GM23338 (cell line): Measurements from ENCODE around the gene TNFAIP3. TPM values are rescaled to one million over a fixed set of nuclear protein-coding genes. Genes with fewer than 3 reads are reported as not detected.

Experiments used
- ATAC-seq: fragments of 200-7000 bp; cut with Tn5 transposase; 3 replicates; pipeline ENCODE4 v1.9.1; 2020
- DNase-seq: peaks from one replicate; pipeline ENCODE4 v3.0.0-alpha.2; 2015; ENCODE audit warnings: low spot score
- H2AFZ ChIP-seq: fragments of 200-600 bp; sonication (generic); 2 replicates; pipeline ENCODE4 v1.8.0; 2016; ENCODE audit warnings: antibody characterized with exemption, mild to moderate bottlenecking, moderate library complexity
- H3F3A ChIP-seq: fragments of 200-600 bp; sonication (generic); replicated peaks from 2 replicates; pipeline ENCODE4 v1.8.0; 2017; ENCODE audit warnings: antibody characterized with exemption, mixed run types, low read depth
- H3K27ac ChIP-seq: fragments of 200-600 bp; sonication (generic); 2 replicates; pipeline ENCODE4 v1.6.1; 2016; ENCODE audit warnings: low read depth
- H3K27me3 ChIP-seq: fragments of 200-600 bp; sonication (generic); 2 replicates; pipeline ENCODE4 v1.8.0; 2016; ENCODE audit warnings: mild to moderate bottlenecking, mixed run types, moderate library complexity; ENCODE audit not compliant: insufficient read depth
- H3K36me3 ChIP-seq: fragments of 200-600 bp; sonication (generic); 2 replicates; pipeline ENCODE4 v1.8.0; 2016; ENCODE audit warnings: mild to moderate bottlenecking; ENCODE audit not compliant: insufficient read depth
- H3K4me1 ChIP-seq: fragments of 200-600 bp; sonication (generic); 2 replicates; pipeline ENCODE4 v1.8.0; 2016; ENCODE audit warnings: mild to moderate bottlenecking, moderate library complexity; ENCODE audit not compliant: insufficient read depth
- H3K4me2 ChIP-seq: fragments of 200-600 bp; sonication (generic); 2 replicates; pipeline ENCODE4 v1.7.1; 2017; ENCODE audit warnings: mixed run types
- H3K4me3 ChIP-seq: fragments of 200-600 bp; sonication (generic); 2 replicates; pipeline ENCODE4 v1.6.1; 2016; ENCODE audit warnings: mixed run types
- H3K79me2 ChIP-seq: fragments of 200-600 bp; sonication (generic); replicated peaks from 2 replicates; pipeline ENCODE4 v1.8.0; 2017; ENCODE audit warnings: mild to moderate bottlenecking; ENCODE audit not compliant: insufficient read depth
- H3K9me2 ChIP-seq: fragments of 200-600 bp; sonication (generic); 2 replicates; pipeline ENCODE4 v1.8.0; 2017; ENCODE audit not compliant: insufficient read depth
- H4K20me1 ChIP-seq: fragments of 200-600 bp; sonication (generic); replicated peaks from 2 replicates; pipeline ENCODE4 v1.8.0; 2017; ENCODE audit warnings: mild to moderate bottlenecking; ENCODE audit not compliant: insufficient read depth
- H3K27ac Mint-ChIP-seq: 2 replicates; pipeline ENCODE4 v1.8.0; 2020; ENCODE audit warnings: inconsistent platforms, mild to moderate bottlenecking, moderate library complexity, mixed read lengths
- H3K27me3 Mint-ChIP-seq: 3 replicates; pipeline ENCODE4 v1.8.0; 2022; ENCODE audit warnings: low read depth, mild to moderate bottlenecking, moderate library complexity, mixed read lengths, inconsistent platforms; ENCODE audit not compliant: insufficient read depth, poor library complexity
- H3K36me3 Mint-ChIP-seq: 3 replicates; pipeline ENCODE4 v1.8.0; 2021; ENCODE audit warnings: low read depth, mild to moderate bottlenecking, inconsistent platforms, moderate library complexity, mixed read lengths
- H3K4me1 Mint-ChIP-seq: 3 replicates; pipeline ENCODE4 v1.8.0; 2020; ENCODE audit warnings: mild to moderate bottlenecking, inconsistent platforms, mixed read lengths
- H3K4me3 Mint-ChIP-seq: 3 replicates; pipeline ENCODE4 v1.8.0; 2021; ENCODE audit warnings: moderate library complexity, mild to moderate bottlenecking, inconsistent platforms, mixed read lengths
- H3K9me3 Mint-ChIP-seq: 3 replicates; pipeline ENCODE4 v1.8.0; 2020; ENCODE audit warnings: moderate library complexity, mild to moderate bottlenecking, inconsistent platforms, mixed read lengths
- CREB1 ChIP-seq: fragments of 250-450 bp; sonication (Bioruptor Pico); IDR thresholded peaks from 2 replicates; pipeline ENCODE4 v1.5.0; 2020; ENCODE audit warnings: low read depth, mild to moderate bottlenecking, moderate library complexity
- CTCF ChIP-seq, 2 experiments: fragments of 200-600 bp in 1 of 2; sonication (generic) in 1 of 2; conservative IDR thresholded peaks; 2 replicates each; pipeline versions ENCODE4 v1.5.1 to v1.6.1; 2016 to 2017; ENCODE audit warnings: antibody characterized with exemption in 2 of 2, low read depth in 2 of 2, mild to moderate bottlenecking in 2 of 2, moderate library complexity in 1 of 2
- ETS1 ChIP-seq: IDR thresholded peaks from 2 replicates; pipeline ENCODE4 v1.6.1; 2016; ENCODE audit warnings: antibody characterized with exemption
- EZH2 ChIP-seq: fragments of 200-600 bp; sonication (generic); IDR thresholded peaks from one replicate; pipeline ENCODE4 v1.8.0; 2017; ENCODE audit warnings: antibody characterized with exemption, mild to moderate bottlenecking, low read depth; ENCODE audit not compliant: unreplicated experiment
- EZH2phosphoT487 ChIP-seq: fragments of 200-600 bp; sonication (generic); IDR thresholded peaks from one replicate; pipeline ENCODE4 v1.8.1; 2018; ENCODE audit warnings: antibody characterized with exemption; ENCODE audit not compliant: unreplicated experiment
- ZNF331 ChIP-seq: fragments of 250-450 bp; sonication (Bioruptor Pico); IDR thresholded peaks from 2 replicates; pipeline ENCODE4 v1.5.0; 2020; ENCODE audit warnings: low read depth, mild to moderate bottlenecking, moderate library complexity
- polyA plus RNA-seq: library from polyadenylated mRNA; unstranded; fragments of >200 nt; fragmentation: Nextera tagmentation; extraction: Ambion mirVana; gene quantifications from 2 replicates; pipeline ENCODE4 v1.2.1, GENCODE V29; 2016
- total RNA-seq: library from RNA; depleted of rRNA; stranded (reverse); fragments of >200 nt; shearing (Covaris generic); gene quantifications from 2 replicates; pipeline ENCODE4 v1.2.3, GENCODE V29; 2014

TNFAIP3 gene
- total and polyA plus RNA-seq, 2 experiments from 2014 or later = 2.1 to 2.3 TPM

DNA sequence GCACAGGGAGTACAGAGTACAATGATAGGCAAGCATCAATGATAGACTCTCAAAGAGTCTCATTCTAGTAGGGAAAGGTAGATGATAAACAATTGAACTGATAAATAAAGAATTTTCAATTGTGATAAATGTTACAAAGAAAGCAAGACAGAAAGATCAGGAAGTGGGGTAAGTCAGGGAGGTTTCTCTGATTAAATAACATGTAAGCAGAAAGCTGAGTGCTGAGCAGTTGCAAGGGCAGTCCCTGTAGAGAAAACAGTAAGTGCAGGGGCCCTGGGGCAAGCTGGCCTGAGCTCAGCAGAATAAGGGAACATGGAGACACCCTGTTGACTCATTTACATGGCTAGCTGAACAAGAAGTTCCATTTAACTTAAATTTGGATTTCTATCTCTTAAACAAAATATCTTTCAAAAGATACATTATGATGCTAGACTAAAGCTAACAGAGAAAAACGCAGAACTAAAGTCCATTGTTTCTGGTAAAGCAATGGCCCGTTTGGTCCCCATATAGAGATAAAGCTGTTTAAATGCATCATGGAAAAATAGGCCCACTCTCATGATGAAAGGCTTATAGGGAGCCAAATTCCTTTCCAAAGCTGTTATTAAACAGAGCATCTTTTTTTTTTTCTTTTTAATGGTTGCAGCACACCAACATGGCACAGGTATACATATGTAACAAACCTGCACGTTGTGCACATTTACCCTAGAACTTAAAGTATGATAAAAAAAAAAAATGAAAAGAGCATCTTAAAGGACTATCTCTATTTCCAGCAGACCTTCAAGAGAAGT lies 5.3 kb upstream of the TNFAIP3 start (continued):
- TF ChIP-seq CTCF (conservative IDR thresholded peaks at IDR 0.05; ENCODE audit: low read depth in 2 of 2) = no peak
- TF ChIP-seq EZH2 = no peak
- TF ChIP-seq CREB1 (CRISPR knock-in tag) = no peak
- no peak for TF ChIP-seq ETS1

- H3K4me3 ChIP-seq = no peak overlapping the region
- no peaks in the 10 kb centered on the region; the same call in 1 of the 2 replicates for H3K9me2 ChIP-seq
- no peaks in the 10 kb centered on the region for H4K20me1 ChIP-seq
- Mint-ChIP-seq H3K27ac (no peak overlapping the region), H3K4me3 (no peak overlapping the region), H3K4me1 (peaks cover 39% of the 10 kb centered on the region), H3K27me3 (peaks cover 15% of the 10 kb centered on the region), H3K36me3 (no peaks in the 10 kb centered on the region), H3K9me3 (no peaks in the 10 kb centered on the region)
- H3K79me2 ChIP-seq = no peaks in the 10 kb centered on the region
- DNase-seq (no peak), ATAC-seq (no peak)
- H3K27me3 ChIP-seq = peaks cover 9% of the 10 kb centered on the region
- H3K4me1 ChIP-seq = peaks cover 53% of the 10 kb centered on the region
- H3K27ac ChIP-seq = no peak overlapping the region
- no peak for TF ChIP-seq CREB1 (CRISPR knock-in tag)
- no peak for TF ChIP-seq EZH2phosphoT487
- TF ChIP-seq ZNF331 (CRISPR knock-in tag) = no peak
- no peak for TF ChIP-seq ETS1
- H2AFZ ChIP-seq = peak overlapping the region; percentile 1; the same call in 1 of the 2 replicates
- no peak overlapping the region for H3K4me2 ChIP-seq
- no peaks in the 10 kb centered on the region for H3F3A ChIP-seq
- H3K36me3 ChIP-seq = no peaks in the 10 kb centered on the region
These were observed 4.5 kb upstream of the TNFAIP3 start for GRCh38 chr6:137862419-137863090.
